DOHH2 (cell line): Measurements from ENCODE around the gene RUNX2.

Experiments
- H3F3A ChIP-seq: fragments of 200-600 bp; sonication (generic), shearing (Covaris generic); 2 replicates; pipeline ENCODE4 v1.6.0; 2016; ENCODE audit warnings: antibody characterized with exemption, mild to moderate bottlenecking; ENCODE audit not compliant: control insufficient read depth, insufficient read depth
- H3K27ac ChIP-seq: fragments of 200-600 bp; sonication (generic); 2 replicates; pipeline ENCODE4 v1.5.1; 2014; ENCODE audit warnings: low read depth, mild to moderate bottlenecking, low read length, moderate library complexity
- H3K27me3 ChIP-seq: fragments of 200-600 bp; sonication (generic); 2 replicates; pipeline ENCODE4 v1.6.1; 2014; ENCODE audit warnings: mild to moderate bottlenecking, low read length, mixed read lengths; ENCODE audit not compliant: control insufficient read depth
- H3K36me3 ChIP-seq: fragments of 200-600 bp; sonication (generic); 2 replicates; pipeline ENCODE4 v1.6.1; 2014; ENCODE audit warnings: mild to moderate bottlenecking, low read length, moderate library complexity, mixed read lengths; ENCODE audit not compliant: control insufficient read depth
- H3K4me1 ChIP-seq: fragments of 200-600 bp; sonication (generic); 2 replicates; pipeline ENCODE4 v1.6.1; 2014; ENCODE audit warnings: mild to moderate bottlenecking, low read length, mixed read lengths; ENCODE audit not compliant: control insufficient read depth
- H3K4me2 ChIP-seq: fragments of 200-600 bp; sonication (generic); 2 replicates; pipeline ENCODE4 v1.6.0; 2014; ENCODE audit warnings: mild to moderate bottlenecking, low read length, moderate library complexity
- H3K4me3 ChIP-seq: fragments of 200-600 bp; sonication (generic); 2 replicates; pipeline ENCODE4 v1.5.1; 2014; ENCODE audit warnings: mild to moderate bottlenecking, low read length, mixed read lengths
- H3K79me2 ChIP-seq: fragments of 200-600 bp; sonication (generic); 2 replicates; pipeline ENCODE4 v1.6.1; 2014; ENCODE audit warnings: mild to moderate bottlenecking, low read length, mixed read lengths; ENCODE audit not compliant: control insufficient read depth
- H3K9me2 ChIP-seq: fragments of 200-600 bp; sonication (generic); replicated peaks from 2 replicates; pipeline ENCODE4 v1.6.1; 2014; ENCODE audit warnings: mild to moderate bottlenecking, low read length, mixed read lengths; ENCODE audit not compliant: control insufficient read depth
- H3K9me3 ChIP-seq: fragments of 200-600 bp; sonication (generic); 2 replicates; pipeline ENCODE4 v1.6.1; 2014; ENCODE audit warnings: antibody characterized with exemption, low read length, mixed read lengths; ENCODE audit not compliant: control insufficient read depth, insufficient read depth
- H4K20me1 ChIP-seq: fragments of 200-600 bp; sonication (generic); 2 replicates; pipeline ENCODE4 v1.6.0; 2014; ENCODE audit warnings: low read depth, mild to moderate bottlenecking, antibody characterized with exemption, low read length, moderate library complexity; ENCODE audit not compliant: control insufficient read depth, insufficient read depth
- CTCF ChIP-seq: fragments of 200-600 bp; sonication (generic); IDR thresholded peaks from one replicate; pipeline ENCODE4 v1.5.1; 2014; ENCODE audit warnings: antibody characterized with exemption, mild to moderate bottlenecking, low read depth, low read length; ENCODE audit not compliant: poor library complexity, severe bottlenecking
- EZH2phosphoT487 ChIP-seq: fragments of 200-600 bp; sonication (generic); IDR thresholded peaks from 2 replicates; pipeline ENCODE4 v1.6.1; 2017; ENCODE audit warnings: borderline replicate concordance, mild to moderate bottlenecking, antibody characterized with exemption, low read length, moderate library complexity, mixed read lengths

RUNX2 gene

DNA sequence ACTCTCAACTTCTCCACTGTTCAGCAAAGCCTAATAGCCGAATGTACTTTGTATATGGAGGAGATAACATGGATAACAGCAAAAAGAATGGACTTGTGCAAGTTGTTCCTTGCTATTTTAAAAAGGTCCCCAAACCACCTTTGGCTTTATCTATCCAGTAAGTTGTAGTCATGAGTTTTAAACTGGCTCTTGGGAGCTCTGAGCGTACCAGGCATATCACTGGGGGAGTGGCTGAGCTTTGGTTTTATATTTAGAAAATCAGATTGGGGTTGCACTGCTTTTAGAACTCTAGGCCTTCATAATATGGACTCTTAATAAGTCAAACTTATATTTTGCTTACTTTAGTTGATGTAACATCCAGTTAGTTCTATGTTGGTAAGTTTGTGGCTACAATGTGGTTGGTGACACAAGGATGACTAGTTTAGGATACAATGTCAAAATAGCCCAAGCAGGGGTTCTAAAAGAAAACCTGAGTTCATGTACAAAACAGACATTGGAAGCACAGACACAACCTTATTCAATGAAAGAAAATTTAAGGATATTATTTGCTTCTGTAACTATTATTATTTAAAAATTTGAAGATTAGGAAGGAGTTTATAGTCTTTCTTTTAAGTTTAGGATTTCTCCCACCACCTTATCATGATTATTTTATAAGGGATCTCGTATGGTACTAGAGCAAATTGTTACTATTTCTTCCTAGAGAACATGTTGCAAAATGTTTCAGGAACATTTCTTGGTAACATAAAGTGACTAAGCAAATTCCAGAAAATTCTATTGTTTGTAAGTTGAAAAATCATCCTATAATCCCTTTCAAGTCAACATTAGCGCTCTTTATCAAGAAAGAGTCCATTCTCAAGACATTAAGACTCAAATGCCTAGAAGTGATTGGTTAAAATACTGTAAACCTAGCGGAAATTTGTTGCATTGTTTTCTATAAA, 215.4 kb downstream of the RUNX2 start:
- Histone ChIP-seq H3K79me2 (no peaks in the 10 kb centered on the region), H3K9me3 (no peaks in the 10 kb centered on the region), H3K27me3 (no peaks in the 10 kb centered on the region), H3K4me3 (no peak overlapping the region), H3K4me2 (no peak overlapping the region), H3K36me3 (no peaks in the 10 kb centered on the region), H3F3A (no peaks in the 10 kb centered on the region), H4K20me1 (no peaks in the 10 kb centered on the region), H3K9me2 (no peaks in the 10 kb centered on the region), H3K27ac (no peak overlapping the region), H3K4me1 (peaks cover 3% of the 10 kb centered on the region)
- TF ChIP-seq CTCF (no peak), EZH2phosphoT487 (no peak)

GRCh38 chr6:45545416-45545815, 217.3 kb downstream of the RUNX2 start:
- TF ChIP-seq CTCF (no peak), EZH2phosphoT487 (no peak)
- no peaks in the 10 kb centered on the region for H3K27me3 ChIP-seq
- no peak overlapping the region for H3K4me3 ChIP-seq
- H3K4me1 ChIP-seq: peaks cover 11% of the 10 kb centered on the region
- H3K9me2 ChIP-seq: no peaks in the 10 kb centered on the region
- H3F3A ChIP-seq: no peaks in the 10 kb centered on the region
- H3K36me3 ChIP-seq: no peaks in the 10 kb centered on the region
- H3K27ac ChIP-seq: no peak overlapping the region
- no peaks in the 10 kb centered on the region for H3K79me2 ChIP-seq
- H3K4me2 ChIP-seq: no peak overlapping the region
- no peaks in the 10 kb centered on the region for H3K9me3 ChIP-seq
- no peaks in the 10 kb centered on the region for H4K20me1 ChIP-seq

DNA sequence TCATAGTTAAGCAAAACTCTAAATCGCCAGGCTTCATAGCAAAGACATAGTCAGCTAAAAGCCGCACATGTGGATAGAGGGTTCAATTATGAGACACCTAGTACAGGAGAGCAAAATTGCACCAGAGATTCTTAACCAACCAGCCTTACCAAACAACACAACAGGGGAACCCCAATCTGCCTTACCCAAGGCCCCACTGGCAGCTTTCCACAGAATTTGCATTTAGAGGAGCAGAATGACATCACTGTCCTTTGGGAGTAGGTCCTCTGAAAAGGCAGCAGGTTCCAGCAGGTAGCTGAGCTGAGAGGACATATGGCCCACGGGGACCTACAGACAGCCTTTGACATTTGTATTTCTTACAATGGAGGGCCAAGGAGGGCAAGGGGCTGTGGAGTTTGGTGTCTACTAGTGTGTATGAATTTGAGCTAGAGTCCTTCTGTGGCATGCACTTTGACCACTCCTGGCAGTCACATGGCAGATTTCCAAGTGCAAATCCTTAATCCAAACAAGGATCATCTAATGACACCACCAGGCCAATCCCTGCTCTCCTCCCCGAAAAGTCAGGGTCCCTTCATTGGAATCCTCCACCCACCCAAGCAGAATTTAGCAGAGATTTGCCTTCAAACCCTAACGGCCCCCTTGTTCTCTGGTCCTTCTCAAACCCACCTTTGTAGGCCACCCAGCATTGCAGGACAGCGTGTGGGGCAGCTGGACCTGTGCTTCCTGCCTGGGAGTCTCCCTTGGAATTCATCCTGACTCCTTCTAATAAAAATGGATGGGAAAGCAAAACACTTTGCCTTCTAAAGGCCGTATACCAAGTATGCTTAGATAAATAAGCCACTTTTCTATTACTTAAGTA, 220.8 kb downstream of the RUNX2 start:
- Histone ChIP-seq H3K4me3 (no peak overlapping the region), H3K9me3 (no peaks in the 10 kb centered on the region), H3K27me3 (0 out of 2 replicates have a peak, but pooled peaks cover 3% of the 10 kb centered on the region), H3K4me1 (peaks cover 11% of the 10 kb centered on the region), H4K20me1 (no peaks in the 10 kb centered on the region), H3K9me2 (no peaks in the 10 kb centered on the region), H3K36me3 (no peaks in the 10 kb centered on the region), H3K4me2 (no peak overlapping the region), H3F3A (no peaks in the 10 kb centered on the region), H3K79me2 (no peaks in the 10 kb centered on the region), H3K27ac (no peak overlapping the region)
- no peak for TF ChIP-seq EZH2phosphoT487
- TF ChIP-seq CTCF: no peak
